Fibroblast of lung (primary cell): ENCODE results near the gene TSPAN5.

Experiments
- EZH2 ChIP-seq: IDR thresholded peaks from 2 replicates; pipeline ENCODE4 v1.5.1; 2012; ENCODE audit warnings: low read length, control low read depth, mild to moderate bottlenecking; ENCODE audit errors: missing control alignments
- TF ChIP-seq, protein P1 (sequence below), 2 donors: IDR thresholded peaks in 1 of 2; conservative IDR thresholded peaks in 1 of 2; 1 replicate in 1 of 2; 2 replicates in 1 of 2; pipeline ENCODE4 v1.5.1; 2011 to 2012; ENCODE audit warnings: low read length in 2 of 2, control low read depth in 1 of 2, inconsistent platforms in 1 of 2, low read depth in 1 of 2, mild to moderate bottlenecking in 1 of 2

GRCh38 chr4:98509721-98510120 lies 148.7 kb downstream of the TSPAN5 start:
- TF ChIP-seq, protein P1, sequence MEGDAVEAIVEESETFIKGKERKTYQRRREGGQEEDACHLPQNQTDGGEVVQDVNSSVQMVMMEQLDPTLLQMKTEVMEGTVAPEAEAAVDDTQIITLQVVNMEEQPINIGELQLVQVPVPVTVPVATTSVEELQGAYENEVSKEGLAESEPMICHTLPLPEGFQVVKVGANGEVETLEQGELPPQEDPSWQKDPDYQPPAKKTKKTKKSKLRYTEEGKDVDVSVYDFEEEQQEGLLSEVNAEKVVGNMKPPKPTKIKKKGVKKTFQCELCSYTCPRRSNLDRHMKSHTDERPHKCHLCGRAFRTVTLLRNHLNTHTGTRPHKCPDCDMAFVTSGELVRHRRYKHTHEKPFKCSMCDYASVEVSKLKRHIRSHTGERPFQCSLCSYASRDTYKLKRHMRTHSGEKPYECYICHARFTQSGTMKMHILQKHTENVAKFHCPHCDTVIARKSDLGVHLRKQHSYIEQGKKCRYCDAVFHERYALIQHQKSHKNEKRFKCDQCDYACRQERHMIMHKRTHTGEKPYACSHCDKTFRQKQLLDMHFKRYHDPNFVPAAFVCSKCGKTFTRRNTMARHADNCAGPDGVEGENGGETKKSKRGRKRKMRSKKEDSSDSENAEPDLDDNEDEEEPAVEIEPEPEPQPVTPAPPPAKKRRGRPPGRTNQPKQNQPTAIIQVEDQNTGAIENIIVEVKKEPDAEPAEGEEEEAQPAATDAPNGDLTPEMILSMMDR (conservative IDR thresholded peaks at IDR 0.05 in 1 of 2, IDR thresholded peaks at IDR 0.05 in 1 of 2; ENCODE audit: low read depth in 1 of 2, low read length in 2 of 2): no peak
- no peak for TF ChIP-seq EZH2
